Measurements from ENCODE around the gene OR2T11.
"Not testable (repeated sequence)": the region's sequence is repeated elsewhere in the genome, so short reads cannot be mapped to it uniquely, and the experiment has no call there.

The OR2T11 gene

DNA sequence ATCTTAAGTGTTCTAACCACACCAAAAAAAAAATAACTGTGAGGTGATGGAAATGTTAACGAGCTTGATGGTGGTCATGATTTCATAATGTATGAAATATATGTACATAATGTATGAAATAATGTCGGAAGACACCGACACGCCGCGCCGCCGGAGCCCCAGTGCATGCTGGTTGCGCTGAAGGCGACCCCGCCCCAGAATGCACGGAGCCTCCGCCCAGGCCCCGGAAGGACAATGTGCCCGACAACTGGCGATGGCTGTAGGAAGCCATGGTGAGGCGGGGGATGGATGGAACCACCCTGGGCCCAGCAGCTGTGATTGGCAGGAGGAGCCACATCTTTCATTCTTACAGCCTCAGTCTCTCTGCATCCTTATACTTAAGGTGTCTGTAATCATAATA, 44.8 kb downstream of the OR2T11 start:
- H3K27me3 Mint-ChIP-seq, result no peaks in the 10 kb centered on the region
- H3K4me1 Mint-ChIP-seq (ENCODE audit: low read depth), result no peaks in the 10 kb centered on the region
- no peaks in the 10 kb centered on the region for H3K36me3 Mint-ChIP-seq (ENCODE audit: low read depth)
- H3K4me3 Mint-ChIP-seq, result no peak overlapping the region
- no peak overlapping the region for H3K27ac Mint-ChIP-seq
- H3K9me3 Mint-ChIP-seq, result no peaks in the 10 kb centered on the region

DNA sequence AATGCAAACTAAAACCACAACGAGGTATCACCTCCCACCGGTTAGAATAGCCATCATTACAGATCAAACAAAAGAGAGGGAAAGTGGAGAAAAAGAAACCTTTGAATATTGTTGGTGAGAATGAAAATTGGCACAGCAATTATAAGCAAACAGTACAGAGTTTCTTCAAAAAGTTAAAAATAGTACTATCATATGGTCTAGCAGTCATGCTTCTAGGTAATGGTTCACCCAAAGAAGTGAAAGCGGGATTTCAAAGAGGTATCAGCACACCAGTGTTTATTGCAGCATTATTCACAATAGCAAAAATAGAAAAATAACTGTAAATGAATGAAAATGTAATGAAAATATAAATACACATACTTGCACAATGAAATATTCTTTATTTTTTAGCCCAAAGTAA, 45.6 kb downstream of the OR2T11 start:
- H3K4me1 Mint-ChIP-seq (ENCODE audit: low read depth), result no peaks in the 10 kb centered on the region
- no peak overlapping the region for H3K27ac Mint-ChIP-seq
- H3K9me3 Mint-ChIP-seq, result no peaks in the 10 kb centered on the region

DNA sequence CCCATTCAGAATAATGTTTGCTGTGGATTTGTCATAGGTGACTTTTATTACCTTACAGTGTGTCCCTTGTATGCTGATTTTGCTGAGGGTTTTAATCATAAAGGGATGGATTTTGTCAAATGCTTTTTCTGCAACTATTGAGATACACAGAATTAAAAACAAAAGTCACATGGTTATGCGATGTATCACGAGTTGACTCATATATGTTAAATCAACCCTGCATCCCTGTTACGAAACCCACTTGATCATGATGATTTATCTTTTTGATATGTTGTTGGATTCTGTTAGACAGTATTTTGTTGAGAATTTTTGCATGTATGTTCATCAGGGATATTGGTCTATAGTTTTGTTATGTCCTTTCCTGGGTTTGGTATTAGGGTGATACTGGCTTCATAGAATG, 49.6 kb downstream of the OR2T11 start:
- Mint-ChIP-seq H3K27me3 (no peaks in the 10 kb centered on the region), H3K9me3 (no peaks in the 10 kb centered on the region), H3K4me3 (no peak overlapping the region), H3K36me3 (ENCODE audit: low read depth) (no peaks in the 10 kb centered on the region), H3K27ac (no peak overlapping the region), H3K4me1 (ENCODE audit: low read depth) (no peaks in the 10 kb centered on the region)

More for the DNA sequence above, 45.6 kb downstream of the OR2T11 start:
- Mint-ChIP-seq H3K27me3 (no peaks in the 10 kb centered on the region), H3K36me3 (ENCODE audit: low read depth) (no peaks in the 10 kb centered on the region), H3K4me3 (no peak overlapping the region)

GRCh38 chr1:248576260-248576980, 58.5 kb downstream of the OR2T11 start:
- Mint-ChIP-seq H3K4me3 (no peak overlapping the region), H3K9me3 (no peaks in the 10 kb centered on the region), H3K36me3 (ENCODE audit: low read depth) (no peaks in the 10 kb centered on the region), H3K4me1 (ENCODE audit: low read depth) (no peaks in the 10 kb centered on the region), H3K27me3 (no peaks in the 10 kb centered on the region), H3K27ac (no peak overlapping the region)

- H3K27me3 Mint-ChIP-seq; H3K9me3 Mint-ChIP-seq; H3K4me3 Mint-ChIP-seq; H3K36me3 Mint-ChIP-seq (ENCODE audit: low read depth); H3K27ac Mint-ChIP-seq; H3K4me1 Mint-ChIP-seq (ENCODE audit: low read depth): not testable (repeated sequence)
These were observed 60.2 kb downstream of the OR2T11 start, which contains the start of gene OR2T34 for GRCh38 chr1:248574657-248575056. Gene OR2T34, minus strand, starts transcription at chr1:248574757. Its CDS starts 0 bp downstream, at chr1:248574757.

- H3K9me3 Mint-ChIP-seq; H3K36me3 Mint-ChIP-seq (ENCODE audit: low read depth); H3K4me1 Mint-ChIP-seq (ENCODE audit: low read depth); H3K4me3 Mint-ChIP-seq; H3K27ac Mint-ChIP-seq; H3K27me3 Mint-ChIP-seq: not testable (repeated sequence)
These were observed 61.0 kb downstream of the OR2T11 start for GRCh38 chr1:248573856-248574255.

All from stimulated activated naive CD8-positive, alpha-beta T cell treated with anti-CD3 and anti-CD28 coated beads, Interleukin-15, Interleukin-2, amounts not matched to agents 100 ng/mL and 50 ng/mL, for 24 hours (primary cell).